GM12865 (cell line): ENCODE data around the gene LARGE1.

ENCODE experiments used
- DNase-seq: peaks from one replicate; pipeline ENCODE4 v3.0.0; 2010; ENCODE audit warnings: low read depth
- H3K4me3 ChIP-seq: 2 replicates; pipeline ENCODE4 v1.5.1; 2011; ENCODE audit warnings: mild to moderate bottlenecking, low read depth, low read length, control low read depth
- TF ChIP-seq, protein P1 (sequence below): IDR thresholded peaks from 2 replicates; pipeline ENCODE4 v1.5.1; 2011; ENCODE audit warnings: low read length, control low read depth, low read depth, inconsistent platforms; ENCODE audit not compliant: insufficient read depth; ENCODE audit errors: missing control alignments

LARGE1 gene

DNA sequence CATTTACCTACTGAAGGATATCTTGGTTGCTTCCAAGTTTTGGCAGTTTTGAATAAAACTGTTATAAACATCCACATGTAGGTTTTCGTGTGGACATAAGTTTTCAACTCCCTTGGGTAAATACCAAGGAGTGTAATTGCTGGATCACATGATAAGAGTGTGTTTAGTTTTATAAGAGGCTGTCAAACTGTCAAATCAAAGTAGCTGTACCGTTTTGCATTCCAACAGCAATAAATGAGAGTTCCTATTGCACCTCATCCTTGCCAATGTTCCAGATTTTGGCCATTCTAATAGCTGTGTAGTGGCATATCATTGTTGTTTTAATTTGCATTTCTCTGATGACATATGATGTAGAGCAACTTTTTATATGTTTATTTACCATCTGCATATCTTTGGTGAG lies 671.3 kb downstream of the LARGE1 start:
- TF ChIP-seq, protein P1, sequence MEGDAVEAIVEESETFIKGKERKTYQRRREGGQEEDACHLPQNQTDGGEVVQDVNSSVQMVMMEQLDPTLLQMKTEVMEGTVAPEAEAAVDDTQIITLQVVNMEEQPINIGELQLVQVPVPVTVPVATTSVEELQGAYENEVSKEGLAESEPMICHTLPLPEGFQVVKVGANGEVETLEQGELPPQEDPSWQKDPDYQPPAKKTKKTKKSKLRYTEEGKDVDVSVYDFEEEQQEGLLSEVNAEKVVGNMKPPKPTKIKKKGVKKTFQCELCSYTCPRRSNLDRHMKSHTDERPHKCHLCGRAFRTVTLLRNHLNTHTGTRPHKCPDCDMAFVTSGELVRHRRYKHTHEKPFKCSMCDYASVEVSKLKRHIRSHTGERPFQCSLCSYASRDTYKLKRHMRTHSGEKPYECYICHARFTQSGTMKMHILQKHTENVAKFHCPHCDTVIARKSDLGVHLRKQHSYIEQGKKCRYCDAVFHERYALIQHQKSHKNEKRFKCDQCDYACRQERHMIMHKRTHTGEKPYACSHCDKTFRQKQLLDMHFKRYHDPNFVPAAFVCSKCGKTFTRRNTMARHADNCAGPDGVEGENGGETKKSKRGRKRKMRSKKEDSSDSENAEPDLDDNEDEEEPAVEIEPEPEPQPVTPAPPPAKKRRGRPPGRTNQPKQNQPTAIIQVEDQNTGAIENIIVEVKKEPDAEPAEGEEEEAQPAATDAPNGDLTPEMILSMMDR = no peak
- H3K4me3 ChIP-seq = no peak overlapping the region
- no peak for DNase-seq

DNA sequence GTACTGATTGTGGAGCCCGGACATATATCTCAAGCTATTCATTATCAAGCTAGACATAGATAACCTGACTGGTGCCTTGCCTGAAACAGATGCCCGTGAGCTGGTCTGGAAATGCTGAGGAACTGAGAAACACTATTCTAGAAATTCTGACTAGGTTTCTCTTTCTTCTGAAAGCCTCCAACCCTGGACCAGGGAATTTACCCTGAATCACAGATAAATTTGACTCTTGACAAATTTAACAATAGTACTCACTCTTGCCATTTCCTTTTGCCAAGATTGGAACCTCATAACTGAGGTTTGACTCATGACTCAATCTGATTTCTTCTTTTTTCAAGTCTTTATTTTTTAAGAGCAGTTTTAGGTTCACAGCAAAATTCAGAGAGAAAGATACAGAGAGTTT lies 672.5 kb downstream of the LARGE1 start:
- peak; percentile 79 for DNase-seq
- no peak overlapping the region for H3K4me3 ChIP-seq
- TF ChIP-seq, protein P1 = no peak

DNA sequence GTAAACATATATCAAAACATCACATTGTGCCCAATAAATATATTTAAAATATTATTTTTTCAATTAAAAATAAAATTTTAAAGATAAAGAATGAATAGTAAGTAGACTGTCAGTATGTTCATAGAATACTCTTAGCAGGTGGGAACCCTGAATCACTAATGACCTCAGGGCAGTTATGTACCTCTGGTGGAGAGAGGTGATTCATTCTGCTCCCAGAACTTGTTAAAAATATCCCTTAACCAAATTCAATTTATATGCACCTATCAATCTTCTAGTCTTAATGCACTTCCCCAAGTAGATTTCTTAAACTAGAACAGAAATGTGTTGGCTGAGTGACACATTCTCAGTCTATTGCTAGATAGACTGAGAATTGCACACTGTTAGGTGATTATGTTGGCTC lies 678.2 kb downstream of the LARGE1 start:
- peak; percentile 21 for DNase-seq
- TF ChIP-seq, protein P1 = no peak
- H3K4me3 ChIP-seq = no peak overlapping the region

DNA sequence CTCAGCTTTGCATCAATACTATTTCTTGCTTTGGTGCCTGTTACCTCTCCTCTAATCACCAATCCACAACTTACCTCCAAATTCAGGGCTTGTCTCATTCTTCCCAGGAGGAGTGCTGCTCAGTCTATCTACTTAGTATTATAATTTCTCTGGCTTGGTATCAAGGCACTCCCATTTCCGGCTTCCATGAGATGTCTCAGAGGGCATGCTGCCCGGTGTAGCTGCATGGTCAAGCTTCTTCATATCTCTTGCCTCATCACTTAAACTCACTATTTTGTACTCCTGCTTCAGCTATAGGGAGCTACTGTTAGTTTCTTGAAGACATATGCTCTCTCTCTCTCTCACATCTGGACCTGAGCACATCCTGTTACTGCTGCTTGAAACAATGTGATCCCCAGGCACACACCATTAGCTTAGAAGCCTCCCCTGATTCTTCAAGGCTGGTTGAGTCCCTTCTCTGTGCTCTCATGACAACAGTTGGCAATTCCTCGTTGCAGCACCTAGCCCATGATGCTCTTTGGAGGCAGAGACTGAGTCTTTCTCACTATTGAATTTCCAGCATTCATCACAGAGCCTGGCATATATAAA lies 679.3 kb downstream of the LARGE1 start:
- no peak overlapping the region for H3K4me3 ChIP-seq
- DNase-seq = peak; percentile 31
- TF ChIP-seq, protein P1 = no peak

DNA sequence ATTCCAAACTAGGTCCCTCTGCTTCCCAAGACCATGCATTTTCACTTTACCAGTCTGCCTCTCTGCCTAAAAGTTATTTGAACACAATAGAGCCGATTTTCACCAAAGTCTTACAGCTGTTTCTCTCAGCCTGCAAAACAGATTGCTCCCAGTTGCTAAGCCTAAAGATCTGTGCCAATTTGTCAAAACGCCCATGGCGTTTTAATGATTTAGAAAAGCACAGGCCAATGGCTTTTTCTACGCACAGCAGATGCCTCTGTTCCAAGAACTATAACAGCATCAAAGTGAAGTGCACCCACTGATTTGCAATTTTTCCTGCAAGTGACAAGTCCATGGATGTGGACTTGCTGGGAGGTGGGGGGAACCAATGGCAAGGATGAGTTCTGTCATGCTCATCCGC lies 688.2 kb downstream of the LARGE1 start:
- TF ChIP-seq, protein P1 = no peak
- DNase-seq = no peak
- no peak overlapping the region for H3K4me3 ChIP-seq

DNA sequence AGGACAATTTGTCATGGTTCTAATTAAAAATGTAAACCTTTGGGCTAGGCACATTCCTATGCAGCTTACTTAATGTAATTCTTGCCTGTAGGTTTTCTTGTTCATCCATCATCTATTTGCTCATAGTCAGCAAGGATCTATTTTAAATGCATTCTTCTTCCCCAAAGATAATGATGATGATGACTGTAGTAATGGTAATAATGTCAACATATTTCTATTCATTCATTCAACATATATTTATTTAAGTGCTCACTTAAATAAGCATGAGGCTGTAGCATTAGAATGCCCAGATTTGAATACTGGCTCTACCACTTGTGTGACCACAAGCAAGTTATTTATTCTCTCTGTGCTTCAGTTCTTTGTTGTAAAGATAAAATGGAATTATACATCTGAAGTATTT lies 692.5 kb downstream of the LARGE1 start:
- no peak for DNase-seq
- no peak overlapping the region for H3K4me3 ChIP-seq
- TF ChIP-seq, protein P1 = no peak

DNA sequence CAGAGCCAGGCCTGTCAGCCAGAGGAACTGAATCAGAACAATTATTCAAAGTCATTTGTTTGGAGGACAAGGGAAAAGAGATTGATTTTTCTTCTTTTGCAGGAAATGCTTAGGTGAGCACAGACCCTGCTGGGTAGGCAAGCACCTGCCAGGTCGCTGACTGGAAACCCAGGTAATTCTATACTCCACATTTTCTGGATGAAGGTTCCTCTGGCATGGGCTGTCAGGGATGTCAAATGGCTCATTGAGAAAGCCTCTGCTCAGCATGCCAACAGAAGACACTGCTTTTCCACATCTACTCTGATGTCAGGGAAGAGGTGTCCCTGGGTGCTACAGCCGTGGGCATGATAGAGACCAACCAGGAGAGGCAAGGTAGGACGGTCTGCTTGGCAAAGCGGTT lies 695.4 kb downstream of the LARGE1 start:
- TF ChIP-seq, protein P1 = no peak
- H3K4me3 ChIP-seq = no peak overlapping the region
- no peak for DNase-seq
